GM19328 (cell line): ENCODE measurements around the gene ANKRD44.

Source experiments
- ATAC-seq: cut with Tn5 transposase; IDR thresholded peaks from one replicate; pipeline ENCODE4 v1.9.1; 2021; ENCODE audit warnings: mild to moderate bottlenecking, moderate library complexity; ENCODE audit not compliant: unreplicated experiment

Gene ANKRD44

GRCh38 chr2:197265036-197265435, 45.5 kb downstream of the ANKRD44 start:
- ATAC-seq = no peak

- ATAC-seq = no peak
Measured at GRCh38 chr2:197264332-197264731, 46.2 kb downstream of the ANKRD44 start.

DNA sequence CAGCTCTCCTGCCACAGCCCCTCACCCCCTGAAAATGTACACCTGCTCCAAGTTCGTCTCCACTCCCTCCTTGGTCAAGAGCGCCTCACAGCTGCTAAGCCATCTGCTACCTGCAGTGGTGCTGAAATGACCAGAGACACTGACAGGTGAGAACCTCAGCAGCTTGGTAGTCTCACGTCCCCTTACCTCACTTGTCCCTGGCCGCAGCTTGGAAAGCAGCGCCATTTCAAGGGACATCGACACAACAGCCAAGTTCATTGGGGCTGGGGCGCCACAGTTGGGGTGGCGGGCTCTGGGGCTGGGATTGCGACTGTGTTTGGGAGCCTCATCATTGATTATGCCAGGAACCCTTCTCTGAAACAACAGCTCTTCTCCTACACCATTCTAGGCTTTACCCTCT, 47.5 kb downstream of the ANKRD44 start:
- ATAC-seq = no peak

DNA sequence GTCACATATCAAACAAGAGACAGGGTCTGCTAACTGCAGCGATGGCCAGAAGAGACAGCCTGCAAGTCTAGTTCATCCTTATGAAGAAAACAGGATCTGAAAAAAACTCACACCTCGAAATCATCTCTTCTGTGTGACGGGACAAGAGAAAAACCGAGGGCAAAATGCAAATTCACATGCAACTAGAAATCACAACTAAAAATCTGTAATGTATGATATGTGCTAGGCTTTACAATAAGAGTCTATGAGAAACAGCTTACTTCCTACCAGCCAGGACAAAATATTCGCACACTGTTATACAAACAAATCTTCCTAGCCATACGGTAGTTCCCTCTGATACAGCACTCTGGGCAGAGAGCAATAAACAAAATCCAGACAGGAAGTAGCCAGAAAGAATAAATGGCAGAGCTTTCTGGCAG, 48.8 kb downstream of the ANKRD44 start:
- peak; percentile 56 for ATAC-seq

- ATAC-seq = no peak
Measured at GRCh38 chr2:197259470-197259999, 51.0 kb downstream of the ANKRD44 start.

GRCh38 chr2:197258580-197258979, 52.0 kb downstream of the ANKRD44 start:
- no peak for ATAC-seq

GRCh38 chr2:197256547-197257170, 53.9 kb downstream of the ANKRD44 start:
- ATAC-seq = no peak

GRCh38 chr2:197256021-197256420, 54.6 kb downstream of the ANKRD44 start:
- no peak for ATAC-seq

DNA sequence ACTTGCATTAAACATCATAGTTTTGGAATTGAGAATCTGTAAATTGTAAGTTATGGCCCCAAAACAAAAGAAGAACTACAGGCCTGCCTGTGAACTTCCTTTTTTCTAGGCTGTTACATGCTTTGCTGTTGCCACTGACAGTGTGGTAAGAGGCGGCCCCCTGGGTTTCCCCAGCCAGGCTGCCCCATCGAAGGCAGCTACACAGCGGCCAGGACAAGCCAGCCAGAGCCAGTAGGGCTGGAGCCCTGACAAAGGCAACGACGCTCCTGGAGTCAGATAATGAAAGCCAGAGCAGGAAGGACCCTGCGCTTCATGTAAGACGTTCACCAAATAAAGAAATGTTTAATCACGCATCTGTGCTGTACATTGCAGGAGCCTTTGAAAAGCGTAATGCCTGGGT, 55.0 kb downstream of the ANKRD44 start:
- ATAC-seq = peak; percentile 96

DNA sequence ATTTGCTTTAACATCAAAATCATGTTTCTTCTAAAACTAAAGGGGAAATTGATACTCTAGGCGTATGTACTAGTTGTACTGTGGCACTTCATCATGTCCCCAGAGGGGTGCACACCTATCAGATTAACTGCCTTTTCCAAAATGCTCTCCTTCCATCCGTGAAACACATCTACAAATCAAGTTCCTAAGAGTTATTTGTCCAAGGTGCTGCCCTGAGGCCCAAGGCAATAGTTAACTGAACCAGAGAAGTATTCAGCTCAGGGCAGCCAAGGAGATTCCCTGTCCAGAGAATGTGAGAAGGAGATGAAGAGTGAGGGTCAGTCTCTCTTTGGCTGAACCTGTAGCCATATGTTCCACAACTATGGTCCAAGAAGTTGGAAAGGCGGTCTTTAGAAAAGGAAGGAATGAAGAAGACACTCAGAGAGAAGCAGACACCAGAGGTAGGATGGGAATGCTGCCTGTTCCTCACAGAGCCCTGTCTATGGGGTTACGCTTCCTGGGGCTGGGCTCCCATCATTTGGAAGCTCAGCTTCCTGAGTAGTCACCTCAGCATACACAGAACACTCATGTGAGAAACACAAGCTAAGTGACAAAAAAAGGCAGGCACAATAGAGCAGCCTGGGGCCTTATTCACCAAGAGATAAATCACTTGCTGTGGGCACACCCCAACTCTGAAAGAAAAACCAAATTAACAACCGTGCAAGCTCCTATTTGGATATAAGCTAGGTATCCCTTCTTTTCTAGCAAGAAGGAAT, 55.6 kb downstream of the ANKRD44 start:
- ATAC-seq = peak; percentile 21

DNA sequence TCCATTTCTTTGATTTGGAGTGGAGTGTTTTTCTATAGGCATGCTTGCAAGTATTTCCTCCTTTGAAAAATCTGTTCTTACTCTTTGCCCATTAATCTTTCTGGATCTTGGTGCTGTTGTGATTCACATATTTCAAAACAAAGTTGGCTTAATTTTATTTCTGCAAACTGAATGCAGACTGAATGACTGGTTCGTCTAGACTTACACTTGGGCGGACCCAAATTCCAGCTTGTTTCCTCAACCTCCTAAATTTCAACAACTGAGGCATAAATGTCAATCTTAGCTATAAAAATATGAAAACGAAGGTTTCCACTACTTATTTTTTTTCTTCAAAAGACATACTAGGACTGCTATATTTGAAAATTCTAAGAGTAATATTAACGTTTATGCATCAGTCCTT, 59.0 kb downstream of the ANKRD44 start:
- no peak for ATAC-seq

- no peak for ATAC-seq
Measured at GRCh38 chr2:197251163-197251562, 59.4 kb downstream of the ANKRD44 start.

GRCh38 chr2:197250084-197250397, 60.5 kb downstream of the ANKRD44 start:
- no peak for ATAC-seq

- no peak for ATAC-seq
Measured at GRCh38 chr2:197249381-197250083, 61.0 kb downstream of the ANKRD44 start.

DNA sequence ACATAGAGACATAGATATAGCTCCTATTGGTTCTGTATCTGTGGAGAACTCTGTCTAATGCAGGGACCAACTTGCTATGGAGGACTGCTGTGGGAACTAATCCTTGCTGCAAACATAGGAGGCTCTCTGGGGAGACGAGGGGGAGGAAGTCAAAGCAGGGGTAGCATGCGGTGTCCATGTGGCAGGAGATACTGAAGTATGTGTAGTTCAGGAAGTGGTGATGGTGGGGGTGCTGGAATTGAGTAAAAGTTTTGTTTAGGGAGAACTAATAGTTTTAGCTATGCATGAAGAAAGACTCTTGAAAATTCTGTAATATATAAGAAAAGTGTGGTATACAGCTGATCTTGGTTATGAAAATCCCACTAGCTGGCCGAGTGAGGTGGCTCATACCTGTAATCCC, 62.0 kb downstream of the ANKRD44 start:
- ATAC-seq = no peak

DNA sequence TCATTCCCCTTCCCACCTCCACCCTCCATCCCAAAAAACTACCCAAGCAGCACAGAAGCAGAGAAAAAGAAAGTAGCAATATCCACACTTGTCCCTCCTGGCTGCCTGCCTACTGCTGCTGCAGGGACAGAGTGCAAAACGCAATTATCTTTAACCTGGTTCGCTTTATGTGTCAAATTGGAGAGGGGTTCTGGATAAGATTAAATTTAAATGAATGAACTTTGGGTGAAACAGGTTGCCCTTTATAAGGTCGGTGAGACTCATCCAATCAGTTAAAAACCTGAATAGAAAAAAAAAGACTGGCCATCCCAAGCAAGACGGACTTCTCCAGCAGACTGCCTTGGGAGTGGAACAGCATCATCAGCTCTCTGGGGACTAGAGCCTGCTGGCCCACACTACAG, 62.6 kb downstream of the ANKRD44 start:
- no peak for ATAC-seq

DNA sequence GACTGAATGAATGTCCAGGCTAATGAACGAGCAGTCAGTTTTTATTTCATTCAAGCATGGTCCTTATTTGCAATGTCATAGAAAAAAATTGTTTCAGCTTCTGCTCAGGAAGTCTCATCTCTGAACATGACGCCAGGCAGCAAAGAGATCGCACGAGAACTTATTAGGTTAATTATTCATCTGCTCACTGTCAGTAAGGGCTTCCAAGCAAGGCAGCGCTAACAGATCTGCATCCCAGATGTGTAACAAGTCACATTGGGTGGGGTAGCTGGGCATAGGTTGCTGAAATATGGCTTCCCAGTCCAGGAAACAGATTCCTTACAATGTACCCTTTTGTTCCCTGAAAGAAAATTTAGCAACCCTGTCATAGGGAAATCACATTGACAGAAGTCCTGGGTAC, 63.5 kb downstream of the ANKRD44 start:
- no peak for ATAC-seq

- no peak for ATAC-seq
Measured at GRCh38 chr2:197245829-197246804, 64.5 kb downstream of the ANKRD44 start.

DNA sequence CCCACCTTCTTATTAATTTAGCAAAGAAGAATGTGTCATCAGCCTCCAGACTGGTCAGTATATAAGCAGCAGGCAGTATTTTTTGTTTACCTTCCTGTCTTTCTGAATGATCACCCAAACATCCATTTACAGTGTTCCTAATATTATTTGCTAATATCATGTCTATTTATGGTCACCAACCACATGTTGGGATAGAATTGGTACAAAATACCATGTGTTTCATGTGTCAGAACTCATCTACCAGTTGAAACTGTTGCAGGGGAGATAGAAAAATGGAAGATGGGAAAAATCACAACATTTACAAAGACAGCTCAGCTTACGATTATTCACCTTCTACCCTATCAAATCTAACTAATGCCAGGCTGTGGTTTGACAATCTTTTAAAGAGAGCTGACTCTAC, 66.2 kb downstream of the ANKRD44 start:
- no peak for ATAC-seq

DNA sequence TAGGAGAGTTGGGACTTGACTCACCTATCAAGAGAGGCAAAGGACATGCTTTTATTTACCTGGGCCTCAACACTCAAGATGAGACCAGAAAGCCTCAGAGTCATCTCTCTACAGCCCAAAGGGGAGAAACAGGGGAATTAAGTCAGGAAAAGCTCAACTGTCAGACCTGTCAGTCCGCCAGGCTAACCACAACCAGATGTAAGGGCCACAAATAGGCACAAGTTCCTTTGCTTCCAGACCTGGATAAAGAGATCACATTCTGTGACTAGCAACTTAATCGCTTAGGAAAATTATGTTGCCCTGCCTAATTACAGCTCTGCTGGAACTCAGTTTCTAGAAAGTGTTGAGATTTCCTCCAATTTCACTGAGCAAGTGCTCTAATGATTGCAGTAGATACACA, 67.9 kb downstream of the ANKRD44 start:
- ATAC-seq = no peak

- ATAC-seq = no peak
Measured at GRCh38 chr2:197241596-197241995, 69.0 kb downstream of the ANKRD44 start.
